HUDEP-2 (cell line): Measurements from ENCODE around the gene KLF11.
"Not testable (repeated sequence)": the region's sequence is repeated elsewhere in the genome, so short reads cannot be mapped to it uniquely, and the experiment has no call there.

ENCODE experiments used
- DNase-seq, 76 experiments: peaks; one replicate each; lab custom pipeline; 2025; ENCODE audit not compliant: unreplicated experiment in 76 of 76; lab: John Stamatoyannopoulos, UW

Gene KLF11

GRCh38 chr2:10008809-10009176 is 34.6 kb upstream of the KLF11 start:
- no peak for DNase-seq

- no peak for DNase-seq
Measured at GRCh38 chr2:10009271-10009810, 34.0 kb upstream of the KLF11 start.

GRCh38 chr2:10009811-10010781 is 33.3 kb upstream of the KLF11 start:
- no peak for DNase-seq

GRCh38 chr2:10010861-10011605 is 32.3 kb upstream of the KLF11 start:
- not testable (repeated sequence) for DNase-seq

DNA sequence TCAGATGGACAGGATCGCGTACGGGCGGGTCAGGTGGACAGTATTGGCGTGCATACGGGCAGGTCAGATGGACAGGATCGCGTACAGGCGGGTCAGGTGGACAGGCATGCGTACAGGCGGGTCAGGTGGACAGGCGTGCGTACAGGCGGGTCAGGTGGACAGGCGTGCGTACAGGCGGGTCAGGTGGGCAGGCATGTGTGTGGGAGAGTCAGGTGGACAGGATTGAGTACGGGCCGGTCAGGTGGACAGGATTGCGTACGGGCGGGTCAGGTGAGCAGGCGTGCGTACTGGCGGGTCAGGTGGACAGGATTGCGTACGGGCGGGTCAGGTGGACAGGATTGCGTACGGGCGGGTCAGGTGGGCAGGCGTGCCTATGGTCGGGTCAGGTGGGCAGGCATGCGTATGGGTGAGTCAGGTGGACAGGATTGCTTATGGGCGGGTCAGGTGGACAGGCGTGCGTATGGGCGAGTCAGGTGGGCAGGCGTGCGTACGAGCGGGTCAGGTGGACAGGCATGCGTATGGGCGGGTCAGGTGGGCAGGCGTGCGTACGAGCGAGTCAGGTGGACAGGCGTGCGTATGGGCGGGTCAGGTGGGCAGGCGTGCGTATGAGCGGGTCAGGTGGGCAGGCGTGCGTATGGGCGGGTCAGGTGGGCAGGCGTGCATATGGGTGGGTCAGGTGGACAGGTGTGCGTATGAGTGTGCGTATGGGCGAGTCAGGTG is 31.6 kb upstream of the KLF11 start:
- not testable (repeated sequence) for DNase-seq

GRCh38 chr2:10012366-10012962 is 30.9 kb upstream of the KLF11 start:
- DNase-seq = not testable (repeated sequence)

GRCh38 chr2:10012963-10013461 is 30.3 kb upstream of the KLF11 start:
- no peak for DNase-seq

DNA sequence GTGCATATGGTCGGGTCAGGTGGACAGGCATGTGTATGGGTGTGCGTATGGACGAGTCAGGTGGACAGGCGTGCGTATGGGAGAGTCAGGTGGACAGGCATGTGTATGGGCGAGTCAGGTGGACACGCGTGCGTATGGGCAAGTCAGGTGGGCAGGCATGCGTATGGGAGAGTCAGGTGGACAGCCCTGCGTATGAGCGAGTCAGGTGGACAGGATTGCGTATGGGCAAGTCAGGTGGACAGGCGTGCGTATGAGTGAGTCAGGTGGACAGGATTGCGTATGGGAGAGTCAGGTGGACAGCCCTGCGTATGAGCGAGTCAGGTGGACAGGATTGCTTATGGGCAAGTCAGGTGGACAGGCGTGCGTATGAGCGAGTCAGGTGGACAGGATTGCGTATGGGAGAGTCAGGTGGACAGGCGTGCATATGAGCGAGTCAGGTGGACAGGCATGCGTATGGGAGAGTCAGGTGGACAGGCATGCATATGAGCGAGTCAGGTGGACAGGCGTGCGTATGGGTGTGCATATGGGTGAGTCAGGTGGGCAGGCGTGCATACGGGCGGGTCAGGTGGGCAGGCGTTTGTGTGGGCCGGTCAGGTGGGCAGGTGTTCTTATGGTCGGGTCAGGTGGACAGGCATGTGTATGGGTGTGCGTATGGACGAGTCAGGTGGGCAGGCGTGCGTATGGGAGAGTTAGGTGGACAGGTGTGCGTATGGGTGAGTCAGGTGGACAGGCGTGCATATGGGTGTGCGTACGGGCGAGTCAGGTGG is 29.5 kb upstream of the KLF11 start:
- not testable (repeated sequence) for DNase-seq

- no peak for DNase-seq
Measured at GRCh38 chr2:10014418-10015190, 28.7 kb upstream of the KLF11 start.

DNA sequence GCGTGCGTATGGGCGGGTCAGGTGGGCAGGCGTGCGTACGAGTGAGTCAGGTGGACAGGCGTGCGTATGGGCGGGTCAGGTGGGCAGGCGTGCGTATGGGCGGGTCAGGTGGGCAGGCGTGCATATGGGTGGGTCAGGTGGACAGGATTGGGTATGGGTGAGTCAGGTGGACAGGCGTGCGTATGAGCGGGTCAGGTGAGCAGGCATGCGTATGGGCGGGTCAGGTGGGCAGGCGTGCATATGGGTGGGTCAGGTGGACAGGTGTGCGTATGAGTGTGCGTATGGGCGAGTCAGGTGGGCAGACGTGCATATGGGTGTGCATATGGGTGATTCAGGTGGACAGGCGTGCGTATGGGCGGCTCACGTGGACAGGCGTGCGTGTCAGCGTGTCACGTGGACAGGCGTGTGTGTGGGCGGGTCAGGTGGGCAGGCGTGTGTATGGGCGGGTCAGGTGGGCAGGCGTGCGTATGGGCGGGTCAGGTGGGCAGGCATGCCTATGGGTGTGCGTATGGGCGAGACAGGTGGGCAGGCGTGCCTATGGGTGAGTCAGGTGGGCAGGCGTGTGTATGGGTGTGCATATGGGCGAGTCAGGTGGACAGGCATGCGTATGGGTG is 27.9 kb upstream of the KLF11 start:
- not testable (repeated sequence) for DNase-seq

- no peak for DNase-seq
Measured at GRCh38 chr2:10016001-10016801, 27.1 kb upstream of the KLF11 start.

GRCh38 chr2:10016802-10017258 is 26.5 kb upstream of the KLF11 start:
- DNase-seq = no peak

GRCh38 chr2:10017313-10017941 is 25.9 kb upstream of the KLF11 start:
- DNase-seq = no peak

DNA sequence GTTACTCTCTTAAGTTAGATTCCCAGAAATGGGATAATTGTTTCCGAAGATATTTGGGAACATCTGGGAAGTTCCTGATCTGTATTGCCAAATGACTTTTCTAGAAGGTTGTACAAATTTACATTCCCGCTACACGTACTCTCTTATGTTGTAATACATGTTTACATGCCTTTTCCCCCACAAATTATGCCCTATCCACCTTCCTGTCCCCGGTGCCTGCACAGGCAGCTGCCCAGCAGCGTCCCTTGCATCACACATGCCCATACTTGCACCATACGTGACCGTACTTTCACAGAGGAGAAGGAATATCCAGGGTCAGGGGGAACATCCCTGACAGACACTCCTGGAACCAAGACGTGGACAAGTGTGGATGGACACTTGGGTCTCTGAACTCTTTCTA is 24.2 kb upstream of the KLF11 start:
- DNase-seq = no peak

GRCh38 chr2:10019602-10020400 is 23.5 kb upstream of the KLF11 start:
- DNase-seq = no peak

DNA sequence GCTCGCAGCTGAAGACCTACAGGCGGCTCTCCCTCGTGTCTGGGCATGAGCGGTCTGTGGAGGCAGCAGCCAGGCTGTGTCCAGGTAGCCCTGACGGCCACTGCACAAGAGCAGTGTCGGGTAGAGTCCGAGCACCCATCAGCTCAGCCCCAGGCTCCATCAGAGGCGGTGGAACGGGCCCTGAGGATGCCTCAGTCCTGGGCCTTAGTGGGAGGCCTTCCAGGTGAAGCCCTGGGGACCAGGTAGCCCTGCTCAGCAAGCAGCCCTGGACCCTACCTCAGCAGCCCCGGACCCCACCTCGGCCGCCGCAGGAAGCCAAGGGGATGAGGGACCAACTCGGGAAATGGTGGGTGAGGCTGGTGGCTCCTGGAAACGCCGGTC is 21.3 kb upstream of the KLF11 start:
- DNase-seq = no peak
